HepG2 (cell line): ENCODE measurements around the gene PLXNA3. TPM values are rescaled to one million over a fixed set of nuclear protein-coding genes. Genes with fewer than 3 reads are reported as not detected.

Experiments
- DNMT1 ChIP-seq: sonication (generic); formaldehyde crosslinking; IDR thresholded peaks from 2 replicates; pipeline ENCODE4 v1.5.1; 2020; ENCODE audit warnings: mild to moderate bottlenecking, missing genetic modification reagents
- ELK4 ChIP-seq: sonication (generic); formaldehyde crosslinking; IDR thresholded peaks from 2 replicates; pipeline ENCODE4 v1.9.0; 2021; ENCODE audit warnings: missing genetic modification reagents, borderline replicate concordance
- FOXC1 ChIP-seq: sonication (generic); formaldehyde crosslinking; IDR thresholded peaks from 2 replicates; pipeline ENCODE4 v1.8.0; 2022; ENCODE audit warnings: mild to moderate bottlenecking, missing genetic modification reagents, borderline replicate concordance
- ISL2 ChIP-seq: sonication (generic); formaldehyde crosslinking; IDR thresholded peaks from 2 replicates; pipeline ENCODE4 v1.5.0; 2020; ENCODE audit warnings: missing genetic modification reagents
- KAT8 ChIP-seq: IDR thresholded peaks from 2 replicates; pipeline ENCODE4 v1.6.1; 2016; ENCODE audit warnings: missing genetic modification reagents, missing compliant biosample characterization
- MED1 ChIP-seq: sonication (generic); formaldehyde crosslinking; IDR thresholded peaks from 2 replicates; pipeline ENCODE4 v1.4.0; 2020; ENCODE audit warnings: missing genetic modification reagents
- REXO4 ChIP-seq: sonication (generic); formaldehyde crosslinking; IDR thresholded peaks from 2 replicates; pipeline ENCODE4 v1.8.0; 2022; ENCODE audit warnings: missing genetic modification reagents, mild to moderate bottlenecking, borderline replicate concordance
- RFX1 ChIP-seq: fragments of 450-650 bp; IDR thresholded peaks from 2 replicates; pipeline ENCODE4 v1.6.1; 2017
- SOX13 ChIP-seq, 3 experiments: fragments of 450-650 bp in 1 of 3; sonication (generic) in 1 of 3; formaldehyde crosslinking in 1 of 3; IDR thresholded peaks in 2 of 3; conservative IDR thresholded peaks in 1 of 3; 2 replicates each; pipeline versions ENCODE4 v1.5.0 to v1.6.1; 2016 to 2020; ENCODE audit warnings: antibody characterized with exemption in 1 of 3, mild to moderate bottlenecking in 1 of 3, missing compliant biosample characterization in 1 of 3, missing genetic modification reagents in 1 of 3, moderate library complexity in 1 of 3
- TAF15 ChIP-seq: fragments of 200-400 bp; formaldehyde crosslinking; IDR thresholded peaks from one replicate; pipeline ENCODE4 v1.6.1; 2018; ENCODE audit warnings: mild to moderate bottlenecking, low read depth, low read length; ENCODE audit not compliant: poor library complexity, severe bottlenecking
- TERF1 ChIP-seq: sonication (generic); formaldehyde crosslinking; IDR thresholded peaks from 2 replicates; pipeline ENCODE4 v1.8.0; 2022; ENCODE audit warnings: mild to moderate bottlenecking, missing genetic modification reagents, moderate library complexity
- ZBTB42 ChIP-seq: sonication (generic); formaldehyde crosslinking; IDR thresholded peaks from 2 replicates; pipeline ENCODE4 v1.5.0; 2020; ENCODE audit warnings: mild to moderate bottlenecking, missing genetic modification reagents
- ZFP82 ChIP-seq: sonication (generic); formaldehyde crosslinking; IDR thresholded peaks from 2 replicates; pipeline ENCODE4 v1.5.1; 2020; ENCODE audit warnings: mild to moderate bottlenecking, missing genetic modification reagents, borderline replicate concordance
- ZNF256 ChIP-seq: sonication (generic); formaldehyde crosslinking; conservative IDR thresholded peaks from 2 replicates; pipeline ENCODE4 v1.4.0; 2020; ENCODE audit warnings: missing genetic modification reagents
- ZNF3 ChIP-seq: IDR thresholded peaks from 2 replicates; pipeline ENCODE4 v1.7.0; 2017; ENCODE audit warnings: inconsistent platforms
- ZNF512B ChIP-seq: sonication (generic); formaldehyde crosslinking; IDR thresholded peaks from 2 replicates; pipeline ENCODE4 v1.5.1; 2020; ENCODE audit warnings: missing genetic modification reagents, mild to moderate bottlenecking, borderline replicate concordance
- ZNF572 ChIP-seq: sonication (generic); formaldehyde crosslinking; IDR thresholded peaks from 2 replicates; pipeline ENCODE4 v1.5.1; 2020; ENCODE audit warnings: mild to moderate bottlenecking, missing genetic modification reagents
- ZNF615 ChIP-seq: sonication (generic); formaldehyde crosslinking; IDR thresholded peaks from 2 replicates; pipeline ENCODE4 v1.5.0; 2020; ENCODE audit warnings: mild to moderate bottlenecking, missing genetic modification reagents, borderline replicate concordance
- ZNF781 ChIP-seq: sonication (generic); formaldehyde crosslinking; IDR thresholded peaks from 2 replicates; pipeline ENCODE4 v1.5.1; 2020; ENCODE audit warnings: borderline replicate concordance, mild to moderate bottlenecking, missing genetic modification reagents; ENCODE audit errors: not compliant biosample characterization
- ZNF790 ChIP-seq: sonication (generic); formaldehyde crosslinking; IDR thresholded peaks from 2 replicates; pipeline ENCODE4 v1.8.0; 2022; ENCODE audit warnings: missing genetic modification reagents, mild to moderate bottlenecking, borderline replicate concordance
- ZSCAN12 ChIP-seq: sonication (generic); formaldehyde crosslinking; IDR thresholded peaks from 2 replicates; pipeline ENCODE4 v1.9.0; 2021; ENCODE audit warnings: mild to moderate bottlenecking, missing genetic modification reagents
- ZSCAN25 ChIP-seq: sonication (generic); formaldehyde crosslinking; IDR thresholded peaks from 2 replicates; pipeline ENCODE4 v1.8.0; 2022; ENCODE audit warnings: mild to moderate bottlenecking, missing genetic modification reagents
- polyA plus RNA-seq, 8 experiments: library from polyadenylated mRNA; depleted of rRNA in 3 of 8; stranded (reverse) in 7 of 8; unstranded in 1 of 8; fragments of >200 nt; fragmentation: Illumina TruSeq in 4 of 8; extraction: Trizol in 4 of 8; gene quantifications; 2 replicates each; pipeline versions ENCODE4 v1.2.1 to v1.2.3, GENCODE V29; 2011 to 2016; ENCODE audit warnings: low read depth in 4 of 8, missing spikeins in 1 of 8, mixed read lengths in 1 of 8; ENCODE audit not compliant: insufficient read depth in 1 of 8
- total RNA-seq, 5 experiments: library from RNA; depleted of rRNA; stranded (reverse); fragments of >200 nt; fragmentation: Illumina TruSeq; extraction: Trizol; gene quantifications; 2 replicates each; pipeline ENCODE4 v1.2.3, GENCODE V29; 2016; ENCODE audit warnings: low read depth in 1 of 5

PLXNA3 gene
- total and polyA plus RNA-seq, 2 of the 13 experiments (the other 11 are each of a cell fraction or from before 2014, with no cell fraction given) = 5.8 to 20.6 TPM

GRCh38 chrX:154428176-154429171 is 29.6 kb upstream of the PLXNA3 start, which contains the start of gene ATP6AP1 (continued):
- TF ChIP-seq TERF1 (CRISPR knock-in tag) (no peak), ZNF781 (CRISPR knock-in tag) (no peak), ZSCAN25 (CRISPR knock-in tag) (no peak), SOX13 (IDR thresholded peaks at IDR 0.05) (no peak), SOX13 (CRISPR knock-in tag; conservative IDR thresholded peaks at IDR 0.05 in 1 of 2, IDR thresholded peaks at IDR 0.05 in 1 of 2) (no peak), ZNF790 (no peak), ZNF256 (CRISPR knock-in tag) (no peak), TAF15 (no peak), MED1 (peak; percentile 44; the same call in 1 of the 2 replicates), ISL2 (CRISPR knock-in tag) (no peak), ZNF572 (CRISPR knock-in tag) (no peak), RFX1 (no peak), REXO4 (no peak), DNMT1 (CRISPR knock-in tag) (no peak), FOXC1 (peak; percentile 65; the same call in 1 of the 2 replicates), ZNF3 (CRISPR knock-in tag) (no peak), ZBTB42 (CRISPR knock-in tag) (no peak; the same call in 1 of the 2 replicates), ZFP82 (CRISPR knock-in tag) (no peak; the same call in 1 of the 2 replicates), ZNF615 (CRISPR knock-in tag) (no peak), ZSCAN12 (no peak), ZNF512B (CRISPR knock-in tag) (no peak), KAT8 (peak; percentile 42; the same call in 1 of the 2 replicates), ELK4 (CRISPR knock-in tag) (no peak)
